Measurements from ENCODE around the gene EEIG1. TPM values are rescaled to one million over a fixed set of nuclear protein-coding genes. Genes with fewer than 3 reads are reported as not detected.

EEIG1 gene
- total and polyA plus RNA-seq, 9 of the 15 experiments (the other 6 are each of a cell fraction or from before 2014, with no cell fraction given): 0.17 to 16.7 (median 3.6) TPM

GRCh38 chr9:127980060-127980705 lies 606 bp downstream of the EEIG1 start (continued):
- no peak for TF ChIP-seq CBX2 (IDR thresholded peaks at IDR 0.05; ENCODE audit: insufficient read depth, low read length, poor library complexity, severe bottlenecking)
- TF ChIP-seq RB1 (IDR thresholded peaks at IDR 0.05; ENCODE audit: low read depth): peak; percentile 47; the same call in 1 of the 2 replicates
- no peak for TF ChIP-seq ZNF398 (CRISPR knock-in tag; IDR thresholded peaks at IDR 0.05)
- no peak for TF ChIP-seq MCM5 (IDR thresholded peaks at IDR 0.05; ENCODE audit: low read depth)

DNA sequence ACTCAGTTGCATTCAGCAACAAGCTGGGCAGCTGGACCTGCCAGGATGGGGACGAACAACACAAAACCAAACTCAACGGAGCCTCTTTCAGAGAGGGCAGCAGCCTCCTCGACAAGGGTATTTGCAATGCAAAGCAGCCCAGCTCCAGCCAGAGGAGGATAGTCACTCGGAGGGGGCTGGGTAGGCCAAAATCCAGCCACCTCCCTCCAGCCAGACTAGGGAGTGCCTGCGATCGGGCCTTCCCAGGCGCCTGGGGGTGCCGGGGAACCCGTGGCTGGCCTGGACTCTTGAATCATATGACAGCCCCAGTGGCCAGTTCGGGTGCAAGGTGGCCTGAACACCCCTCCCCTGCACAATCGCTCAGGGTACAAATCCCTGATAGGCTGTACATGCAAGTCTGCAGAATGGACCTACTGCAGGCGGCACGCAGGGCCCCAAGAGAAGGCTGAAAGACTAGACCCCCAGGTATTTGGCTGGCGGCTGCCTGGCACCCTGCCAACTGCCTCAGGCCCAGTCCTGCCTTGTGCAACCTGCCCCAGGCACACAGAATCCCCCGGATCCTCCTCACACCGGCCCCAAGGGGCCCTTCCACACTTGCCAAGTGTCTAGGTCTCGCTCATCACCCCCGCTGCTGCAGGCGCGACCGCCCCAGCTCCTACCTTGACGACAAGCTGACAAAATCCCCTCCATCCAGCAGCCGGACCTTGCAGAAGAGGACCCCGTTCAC lies 1.3 kb downstream of the EEIG1 start:
- POLR2A ChIA-PET: interaction anchor here (0.7 to 3.6 kb wide), 10 partner anchors 8 to 48 kb away, joined by 3 to 15 read pairs (median 6); no protein-coding TSS in a partner anchor
- no peak overlapping the region for H3K27ac ChIP-seq (ENCODE audit: extremely low read depth, low read depth, low read length)
- peak overlapping the region; percentile 74 for H3K4me2 ChIP-seq (ENCODE audit: insufficient read depth, low read length)
- ATAC-seq (peak; percentile 28), FAIRE-seq (peak; percentile 78), DNase-seq (ENCODE audit: extremely low read depth in 1 of 4, low spot score in 3 of 4) (peak in 3 of 4 experiments; percentile 47 to 66 (median 55))
- in situ Hi-C loops (cut with MboI): no loop called here
- H4K20me1 ChIP-seq (replicated peaks; ENCODE audit: control insufficient read depth, insufficient read depth, low read length): peaks cover 49% of the 10 kb centered on the region
- peaks cover 58% of the 10 kb centered on the region for H3K79me2 ChIP-seq (ENCODE audit: control insufficient read depth, insufficient read depth, low read length)
- no peaks in the 10 kb centered on the region for H3K9me1 ChIP-seq (ENCODE audit: control insufficient read depth, insufficient read depth, low read length)
- BruUV-seq (replicated peaks): TSS peak; percentile 47
- no peaks in the 10 kb centered on the region for H3K9me3 ChIP-seq (replicated peaks; ENCODE audit: control insufficient read depth, insufficient read depth, low read depth, low read length)
- H3K9ac ChIP-seq (ENCODE audit: insufficient read depth in 1 of 2, low read depth in 2 of 2, low read length in 2 of 2): peak overlapping the region; percentile 53 to 90; a peak in 3 of 4 replicates
- intact Hi-C loops (cut with micrococcal nuclease): no loop called here
- 10% methylated on average over 20 of the region's 24 CpGs for WGBS (ENCODE audit: insufficient coverage, low coverage, missing lambda C conversion rate)
- CTCF ChIA-PET (ENCODE audit: low intra/inter-chr PET ratio): no interaction called here
- peaks cover 44 to 69% of the 10 kb centered on the region in 2 experiments for H3K4me1 ChIP-seq (replicated peaks in 1 of 2; ENCODE audit: control insufficient read depth in 2 of 2, insufficient read depth in 2 of 2, low read length in 2 of 2)
- H3K27me3 ChIP-seq (ENCODE audit: control insufficient read depth in 2 of 2, insufficient read depth in 2 of 2, low read length in 2 of 2): no peaks in the 10 kb centered on the region
- peak overlapping the region; percentile 73 for H3K4me3 ChIP-seq
- H3K36me3 ChIP-seq (ENCODE audit: control insufficient read depth, insufficient read depth, low read length): peaks cover 6% of the 10 kb centered on the region; the same call in 1 of the 3 replicates
- no peak overlapping the region for H2AFZ ChIP-seq (ENCODE audit: low read depth, low read length)
- TF ChIP-seq, protein P1, sequence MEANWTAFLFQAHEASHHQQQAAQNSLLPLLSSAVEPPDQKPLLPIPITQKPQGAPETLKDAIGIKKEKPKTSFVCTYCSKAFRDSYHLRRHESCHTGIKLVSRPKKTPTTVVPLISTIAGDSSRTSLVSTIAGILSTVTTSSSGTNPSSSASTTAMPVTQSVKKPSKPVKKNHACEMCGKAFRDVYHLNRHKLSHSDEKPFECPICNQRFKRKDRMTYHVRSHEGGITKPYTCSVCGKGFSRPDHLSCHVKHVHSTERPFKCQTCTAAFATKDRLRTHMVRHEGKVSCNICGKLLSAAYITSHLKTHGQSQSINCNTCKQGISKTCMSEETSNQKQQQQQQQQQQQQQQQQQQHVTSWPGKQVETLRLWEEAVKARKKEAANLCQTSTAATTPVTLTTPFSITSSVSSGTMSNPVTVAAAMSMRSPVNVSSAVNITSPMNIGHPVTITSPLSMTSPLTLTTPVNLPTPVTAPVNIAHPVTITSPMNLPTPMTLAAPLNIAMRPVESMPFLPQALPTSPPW (CRISPR knock-in tag; IDR thresholded peaks at IDR 0.05): 0 out of 2 replicates have a peak, but pooled peaks have one; percentile 30
- TF ChIP-seq TEAD1 (CRISPR knock-in tag; IDR thresholded peaks at IDR 0.05) (0 out of 4 replicates have a peak, but pooled peaks of 1 of the 2 experiments have one; percentile 75), ZFP1 (CRISPR knock-in tag; IDR thresholded peaks at IDR 0.05) (no peak), SMAD4 (CRISPR knock-in tag; conservative IDR thresholded peaks at IDR 0.05) (peak; percentile 53), KLF13 (tag; IDR thresholded peaks at IDR 0.05; ENCODE audit: borderline replicate concordance, low read depth) (peak; percentile 23; the same call in 1 of the 2 replicates), CREB1 (IDR thresholded peaks at IDR 0.05) (no peak), CREB1 (CRISPR knock-in tag; IDR thresholded peaks at IDR 0.05) (0 out of 2 replicates have a peak, but pooled peaks have one; percentile 35), RB1 (IDR thresholded peaks at IDR 0.05; ENCODE audit: low read depth) (0 out of 2 replicates have a peak, but pooled peaks have one; percentile 19), ZNF384 (IDR thresholded peaks at IDR 0.05; ENCODE audit: low read depth, low read length) (no peak), SMARCE1 (IDR thresholded peaks at IDR 0.05) (0 out of 2 replicates have a peak, but pooled peaks have one; percentile 9), ZNF239 (CRISPR knock-in tag; IDR thresholded peaks at IDR 0.05) (no peak)
- TF ChIP-seq, protein P2, sequence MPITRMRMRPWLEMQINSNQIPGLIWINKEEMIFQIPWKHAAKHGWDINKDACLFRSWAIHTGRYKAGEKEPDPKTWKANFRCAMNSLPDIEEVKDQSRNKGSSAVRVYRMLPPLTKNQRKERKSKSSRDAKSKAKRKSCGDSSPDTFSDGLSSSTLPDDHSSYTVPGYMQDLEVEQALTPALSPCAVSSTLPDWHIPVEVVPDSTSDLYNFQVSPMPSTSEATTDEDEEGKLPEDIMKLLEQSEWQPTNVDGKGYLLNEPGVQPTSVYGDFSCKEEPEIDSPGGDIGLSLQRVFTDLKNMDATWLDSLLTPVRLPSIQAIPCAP (CRISPR knock-in tag; IDR thresholded peaks at IDR 0.05; ENCODE audit: borderline replicate concordance): no peak

All from K562 (cell line).